Endodermal cell (in vitro differentiated cells): ENCODE data around the gene NDUFA7. TPM values are rescaled to one million over a fixed set of nuclear protein-coding genes. Genes with fewer than 3 reads are reported as not detected.

Experiments
- DNase-seq: peaks from one replicate; pipeline ENCODE4 v3.0.0-alpha.2; 2017
- H3K27ac ChIP-seq: 2 replicates; pipeline ENCODE4 v1.5.1; 2013; ENCODE audit warnings: mild to moderate bottlenecking, low read depth, low read length, moderate library complexity
- H3K27me3 ChIP-seq: 2 replicates; pipeline ENCODE4 v1.6.1; 2013; ENCODE audit warnings: mild to moderate bottlenecking, low read length, moderate library complexity; ENCODE audit not compliant: insufficient read depth, control insufficient read depth, poor library complexity, severe bottlenecking
- H3K36me3 ChIP-seq: 2 replicates; pipeline ENCODE4 v1.7.0; 2013; ENCODE audit warnings: mild to moderate bottlenecking, low read length, moderate library complexity; ENCODE audit not compliant: control insufficient read depth, insufficient read depth
- H3K4me1 ChIP-seq: one replicate; pipeline ENCODE4 v1.7.0; 2013; ENCODE audit warnings: low read length; ENCODE audit not compliant: control insufficient read depth, insufficient read depth
- H3K4me3 ChIP-seq: 2 replicates; pipeline ENCODE4 v1.5.1; 2013; ENCODE audit warnings: mild to moderate bottlenecking, low read length, moderate library complexity
- H3K9ac ChIP-seq: 2 replicates; pipeline ENCODE4 v1.6.1; 2013; ENCODE audit warnings: mild to moderate bottlenecking, low read length, moderate library complexity; ENCODE audit not compliant: poor library complexity, severe bottlenecking; ENCODE audit errors: extremely low read depth
- H3K9me3 ChIP-seq: 2 replicates; pipeline ENCODE4 v1.6.1; 2013; ENCODE audit warnings: mild to moderate bottlenecking, low read length, moderate library complexity; ENCODE audit not compliant: control insufficient read depth
- H3K27ac Mint-ChIP-seq: 2 replicates; pipeline ENCODE4 v1.8.0; 2020; ENCODE audit warnings: mixed read lengths
- H3K27me3 Mint-ChIP-seq: 2 replicates; pipeline ENCODE4 v1.8.0; 2021; ENCODE audit warnings: mild to moderate bottlenecking, mixed read lengths; ENCODE audit not compliant: insufficient read depth
- H3K36me3 Mint-ChIP-seq: 2 replicates; pipeline ENCODE4 v1.8.0; 2020; ENCODE audit warnings: low read depth, mixed read lengths
- H3K4me1 Mint-ChIP-seq: 2 replicates; pipeline ENCODE4 v1.8.0; 2020; ENCODE audit warnings: mixed read lengths
- H3K4me3 Mint-ChIP-seq: 2 replicates; pipeline ENCODE4 v1.8.0; 2020; ENCODE audit warnings: mild to moderate bottlenecking, moderate library complexity, mixed read lengths
- H3K9me3 Mint-ChIP-seq: 2 replicates; pipeline ENCODE4 v1.8.0; 2020; ENCODE audit warnings: mild to moderate bottlenecking, mixed read lengths
- WGBS, 2 experiments: methylation state at CpG; one replicate each; pipeline versions ENCODE4 v1.1.5 to v1.1.7; 2013; ENCODE audit warnings: missing lambda C conversion rate in 2 of 2, mixed read lengths in 1 of 2; ENCODE audit not compliant: insufficient coverage in 1 of 2, insufficient read length in 1 of 2; 5-methylcytosine and 5-hydroxymethylcytosine counted together
- total RNA-seq, 2 donors: library from RNA; stranded (reverse); fragmentation: NEBNext Ultra II Directional in 1 of 2; extraction: Animal tissue kit (Norgen Biotek cat#: 25700) in 1 of 2; gene quantifications; 2 replicates in 1 of 2; 3 replicates in 1 of 2; pipeline ENCODE4 v1.2.1, GENCODE V29; 2021
- TF ChIP-seq, protein P1 (sequence below): fragments of 200-600 bp; sonication (generic); conservative IDR thresholded peaks from 2 replicates; pipeline ENCODE4 v1.5.0; 2021; ENCODE audit warnings: antibody characterized with exemption, mild to moderate bottlenecking

NDUFA7 gene
- total RNA-seq, 2 donors from 2014 or later: 75.7 to 86.2 TPM

GRCh38 chr19:8307400-8307964, 13.7 kb downstream of the NDUFA7 start:
- Histone ChIP-seq H3K9me3 (no peaks in the 10 kb centered on the region), H3K4me1 (no peaks in the 10 kb centered on the region), H3K27me3 (no peaks in the 10 kb centered on the region), H3K36me3 (peaks cover 21% of the 10 kb centered on the region), H3K9ac (peak overlapping the region; percentile 75), H3K4me3 (peak overlapping the region; percentile 93), H3K27ac (no peak overlapping the region)
- H3K36me3 Mint-ChIP-seq: peaks cover 46% of the 10 kb centered on the region
- TF ChIP-seq, protein P1, sequence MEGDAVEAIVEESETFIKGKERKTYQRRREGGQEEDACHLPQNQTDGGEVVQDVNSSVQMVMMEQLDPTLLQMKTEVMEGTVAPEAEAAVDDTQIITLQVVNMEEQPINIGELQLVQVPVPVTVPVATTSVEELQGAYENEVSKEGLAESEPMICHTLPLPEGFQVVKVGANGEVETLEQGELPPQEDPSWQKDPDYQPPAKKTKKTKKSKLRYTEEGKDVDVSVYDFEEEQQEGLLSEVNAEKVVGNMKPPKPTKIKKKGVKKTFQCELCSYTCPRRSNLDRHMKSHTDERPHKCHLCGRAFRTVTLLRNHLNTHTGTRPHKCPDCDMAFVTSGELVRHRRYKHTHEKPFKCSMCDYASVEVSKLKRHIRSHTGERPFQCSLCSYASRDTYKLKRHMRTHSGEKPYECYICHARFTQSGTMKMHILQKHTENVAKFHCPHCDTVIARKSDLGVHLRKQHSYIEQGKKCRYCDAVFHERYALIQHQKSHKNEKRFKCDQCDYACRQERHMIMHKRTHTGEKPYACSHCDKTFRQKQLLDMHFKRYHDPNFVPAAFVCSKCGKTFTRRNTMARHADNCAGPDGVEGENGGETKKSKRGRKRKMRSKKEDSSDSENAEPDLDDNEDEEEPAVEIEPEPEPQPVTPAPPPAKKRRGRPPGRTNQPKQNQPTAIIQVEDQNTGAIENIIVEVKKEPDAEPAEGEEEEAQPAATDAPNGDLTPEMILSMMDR: peak; percentile 50
- H3K4me1 Mint-ChIP-seq: peaks cover 17% of the 10 kb centered on the region
- peak overlapping the region; percentile 83 for H3K4me3 Mint-ChIP-seq
- 2 to 8% methylated on average over 8 to 24 of the region's 24 CpGs for whole genome bisulfite sequencing, 2 experiments
- peak; percentile 68 for DNase-seq
- peak overlapping the region; percentile 98 for H3K27ac Mint-ChIP-seq
- H3K9me3 Mint-ChIP-seq: no peaks in the 10 kb centered on the region
- H3K27me3 Mint-ChIP-seq: peaks cover 2% of the 10 kb centered on the region

GRCh38 chr19:8306235-8307054, 14.7 kb downstream of the NDUFA7 start:
- peaks cover 46% of the 10 kb centered on the region for H3K36me3 Mint-ChIP-seq
- Histone ChIP-seq H3K27ac (no peak overlapping the region), H3K9ac (no peak overlapping the region), H3K27me3 (no peaks in the 10 kb centered on the region), H3K36me3 (peaks cover 29% of the 10 kb centered on the region), H3K4me3 (peak overlapping the region; percentile 93), H3K9me3 (no peaks in the 10 kb centered on the region), H3K4me1 (no peaks in the 10 kb centered on the region)
- no peaks in the 10 kb centered on the region for H3K9me3 Mint-ChIP-seq
- TF ChIP-seq, protein P1: no peak
- no peak for DNase-seq
- WGBS, 2 experiments: 90 to 91% methylated on average over 8 to 17 of the region's 17 CpGs
- H3K27me3 Mint-ChIP-seq: peaks cover 2% of the 10 kb centered on the region
- H3K4me3 Mint-ChIP-seq: peak overlapping the region; percentile 83
- peaks cover 17% of the 10 kb centered on the region for H3K4me1 Mint-ChIP-seq
- H3K27ac Mint-ChIP-seq: peak overlapping the region; percentile 77

DNA sequence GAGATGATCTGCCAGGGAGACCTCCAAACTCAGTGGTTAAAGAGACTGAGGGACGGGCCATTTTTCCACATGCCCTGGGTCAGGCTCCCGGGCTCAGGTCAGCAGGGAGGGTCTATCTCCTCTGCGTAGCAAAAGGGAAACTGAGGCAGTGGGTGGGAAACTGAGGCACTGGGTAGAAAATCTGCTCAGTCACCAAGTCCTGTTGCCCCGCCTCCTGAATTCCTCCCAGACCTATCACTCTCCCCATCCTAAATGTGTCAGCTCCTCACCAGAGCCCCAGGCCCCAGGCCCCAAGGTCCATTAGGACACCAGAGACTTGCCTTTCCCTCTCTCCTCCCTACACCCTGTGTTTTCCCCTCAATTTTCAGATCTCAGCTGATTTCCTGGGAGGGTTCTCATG, 15.4 kb downstream of the NDUFA7 start:
- H3K4me3 Mint-ChIP-seq: no peak overlapping the region
- Histone ChIP-seq H3K27ac (no peak overlapping the region), H3K36me3 (peaks cover 22% of the 10 kb centered on the region), H3K4me1 (no peaks in the 10 kb centered on the region), H3K9me3 (no peaks in the 10 kb centered on the region), H3K27me3 (no peaks in the 10 kb centered on the region), H3K9ac (no peak overlapping the region), H3K4me3 (no peak overlapping the region)
- 67% methylated on average over 4 of the region's 4 CpGs; no CpG with 5 or more reads in 1 of the 2 experiments for WGBS, 2 experiments
- peaks cover 2% of the 10 kb centered on the region for H3K27me3 Mint-ChIP-seq
- no peaks in the 10 kb centered on the region for H3K9me3 Mint-ChIP-seq
- no peak overlapping the region for H3K27ac Mint-ChIP-seq
- H3K36me3 Mint-ChIP-seq: peaks cover 40% of the 10 kb centered on the region
- no peak for DNase-seq
- TF ChIP-seq, protein P1: no peak
- peaks cover 17% of the 10 kb centered on the region for H3K4me1 Mint-ChIP-seq
